ENCODE measurements around the gene CCDC87.

DNA sequence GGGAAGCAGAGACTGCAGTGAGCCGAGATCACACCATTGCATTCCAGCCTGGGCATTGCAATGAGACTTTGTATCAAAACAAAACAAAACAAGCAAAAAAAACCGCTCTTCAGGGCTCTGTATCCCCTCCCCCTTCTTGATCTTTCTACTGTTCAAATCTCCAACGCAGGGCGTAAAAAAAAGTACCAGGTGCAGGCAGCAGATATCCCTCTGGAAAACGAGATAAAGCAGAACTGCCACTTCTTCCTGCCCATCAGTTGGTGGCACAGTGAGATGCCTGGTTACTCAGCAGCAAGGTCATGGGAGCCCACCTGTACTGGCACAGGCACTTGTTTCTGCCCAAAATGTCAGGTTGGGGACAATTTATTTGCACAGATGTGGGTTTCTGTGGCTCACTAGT is 11.3 kb upstream of the CCDC87 start:
- TF ChIP-seq, protein P1, sequence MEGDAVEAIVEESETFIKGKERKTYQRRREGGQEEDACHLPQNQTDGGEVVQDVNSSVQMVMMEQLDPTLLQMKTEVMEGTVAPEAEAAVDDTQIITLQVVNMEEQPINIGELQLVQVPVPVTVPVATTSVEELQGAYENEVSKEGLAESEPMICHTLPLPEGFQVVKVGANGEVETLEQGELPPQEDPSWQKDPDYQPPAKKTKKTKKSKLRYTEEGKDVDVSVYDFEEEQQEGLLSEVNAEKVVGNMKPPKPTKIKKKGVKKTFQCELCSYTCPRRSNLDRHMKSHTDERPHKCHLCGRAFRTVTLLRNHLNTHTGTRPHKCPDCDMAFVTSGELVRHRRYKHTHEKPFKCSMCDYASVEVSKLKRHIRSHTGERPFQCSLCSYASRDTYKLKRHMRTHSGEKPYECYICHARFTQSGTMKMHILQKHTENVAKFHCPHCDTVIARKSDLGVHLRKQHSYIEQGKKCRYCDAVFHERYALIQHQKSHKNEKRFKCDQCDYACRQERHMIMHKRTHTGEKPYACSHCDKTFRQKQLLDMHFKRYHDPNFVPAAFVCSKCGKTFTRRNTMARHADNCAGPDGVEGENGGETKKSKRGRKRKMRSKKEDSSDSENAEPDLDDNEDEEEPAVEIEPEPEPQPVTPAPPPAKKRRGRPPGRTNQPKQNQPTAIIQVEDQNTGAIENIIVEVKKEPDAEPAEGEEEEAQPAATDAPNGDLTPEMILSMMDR (IDR thresholded peaks at IDR 0.05): no peak
- no peak for TF ChIP-seq POLR2A (IDR thresholded peaks at IDR 0.05)
- no peak for TF ChIP-seq EP300 (IDR thresholded peaks at IDR 0.05)
- no peak for TF ChIP-seq POLR2AphosphoS5 (IDR thresholded peaks at IDR 0.05)
